Heart left ventricle (tissue), 13 donors: ENCODE measurements around the gene ZNF600.

Experiments
- POLR2A ChIP-seq, 2 donors: fragments of 450-650 bp; IDR thresholded peaks; one replicate each; pipeline ENCODE4 v1.6.1; 2017; ENCODE audit warnings: antibody characterized with exemption in 2 of 2, mild to moderate bottlenecking in 2 of 2, moderate library complexity in 2 of 2
- TF ChIP-seq, protein P1 (sequence below), 12 donors: fragments of 200-600 bp; sonication (generic) in 4 of 12; IDR thresholded peaks; one replicate each; pipeline versions ENCODE4 v1.5.0 to v1.8.0; 2018 to 2022; ENCODE audit warnings: antibody characterized with exemption in 12 of 12, mild to moderate bottlenecking in 5 of 12
- donor health status: ischemic (EF 13 %, LVEDD 7.1; RV severe dilation, severe dysfunction).
- donor health status: DM: no; HTN: yes; CAD: no.
- donor health status: DM: no; HTN: no; CAD: no.
- donor health status: ischemic (EF 25% LVEDD 6.9; RV normal size, moderate dysfunction).
- donor health status: ischemic (EF 25% LVEDD 5.7; RV mildly dilated, moderate dysfunction).
- donor health status: ischemic (EF 35%, LVEDD 5.7; RV mildly dilated, moderate dysfunction).
- donor health status: nonischemic (EF 11% LVEDD 7.7; RV severe dilation, severe dysfunction).
- donor health status: DM: yes; HTN: yes; CAD: no.
- donor health status: PGD.
- donor health status: ischemic (EF 29% LVEDD 5.4; RV normal size, mild dysfunction).
- donor health status: nonischemic (EF 23%, LVEDD 6.1; RV moderate dilation, normal function).

DNA sequence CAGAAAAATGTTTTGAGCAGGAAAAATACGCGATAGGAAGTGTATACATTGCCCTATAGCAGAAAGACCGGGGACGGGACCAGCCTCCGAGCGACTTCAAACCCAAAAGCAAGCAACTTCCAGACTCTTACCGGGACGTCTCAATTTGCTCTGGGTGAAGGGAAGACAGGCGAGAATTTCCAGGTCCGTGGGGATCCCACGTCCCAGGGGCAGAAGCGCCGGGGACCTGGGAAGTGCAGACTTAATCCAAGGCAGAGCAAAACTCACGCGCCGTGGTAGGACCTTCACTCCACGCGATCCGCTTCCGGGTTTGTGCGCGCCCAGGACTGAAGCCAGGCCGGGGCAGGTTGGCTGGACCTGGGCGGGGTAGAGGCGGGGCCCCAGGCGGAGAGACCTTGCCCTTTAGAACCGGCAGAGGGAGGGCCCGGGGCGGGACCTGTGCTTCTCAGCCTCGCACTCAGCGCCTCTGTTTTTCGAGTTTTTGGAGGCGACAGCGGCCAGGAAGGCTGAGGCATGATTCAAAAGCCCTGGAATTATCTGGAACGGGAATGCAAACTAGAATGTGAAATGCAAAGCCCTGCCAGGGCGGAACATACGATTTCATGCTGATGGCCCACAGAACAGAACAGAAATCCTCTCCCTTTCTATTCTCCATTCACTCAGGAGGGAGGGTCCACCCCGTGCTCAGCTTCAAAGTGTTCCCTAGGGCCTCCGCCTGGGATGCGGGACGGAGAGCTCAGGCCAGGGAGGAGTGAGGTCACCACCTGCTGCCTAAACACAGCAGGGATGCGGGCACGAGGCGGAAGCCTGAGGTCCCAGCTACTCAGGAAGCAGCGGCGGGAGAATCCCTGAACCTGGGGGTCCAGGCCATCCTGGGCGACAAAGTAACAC is at the start of gene ZNF600:
- TF ChIP-seq, protein P1, sequence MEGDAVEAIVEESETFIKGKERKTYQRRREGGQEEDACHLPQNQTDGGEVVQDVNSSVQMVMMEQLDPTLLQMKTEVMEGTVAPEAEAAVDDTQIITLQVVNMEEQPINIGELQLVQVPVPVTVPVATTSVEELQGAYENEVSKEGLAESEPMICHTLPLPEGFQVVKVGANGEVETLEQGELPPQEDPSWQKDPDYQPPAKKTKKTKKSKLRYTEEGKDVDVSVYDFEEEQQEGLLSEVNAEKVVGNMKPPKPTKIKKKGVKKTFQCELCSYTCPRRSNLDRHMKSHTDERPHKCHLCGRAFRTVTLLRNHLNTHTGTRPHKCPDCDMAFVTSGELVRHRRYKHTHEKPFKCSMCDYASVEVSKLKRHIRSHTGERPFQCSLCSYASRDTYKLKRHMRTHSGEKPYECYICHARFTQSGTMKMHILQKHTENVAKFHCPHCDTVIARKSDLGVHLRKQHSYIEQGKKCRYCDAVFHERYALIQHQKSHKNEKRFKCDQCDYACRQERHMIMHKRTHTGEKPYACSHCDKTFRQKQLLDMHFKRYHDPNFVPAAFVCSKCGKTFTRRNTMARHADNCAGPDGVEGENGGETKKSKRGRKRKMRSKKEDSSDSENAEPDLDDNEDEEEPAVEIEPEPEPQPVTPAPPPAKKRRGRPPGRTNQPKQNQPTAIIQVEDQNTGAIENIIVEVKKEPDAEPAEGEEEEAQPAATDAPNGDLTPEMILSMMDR (IDR thresholded peaks at IDR 0.05) = peak in 8 of 12 donors; percentile 12 to 37 (median 19)
- TF ChIP-seq POLR2A (IDR thresholded peaks at IDR 0.05) = peak in 1 of 2 donors; percentile 44
